ENCODE measurements around the gene SPRN.
"Not testable (repeated sequence)": the region's sequence is repeated elsewhere in the genome, so short reads cannot be mapped to it uniquely, and the experiment has no call there.

The SPRN gene

GRCh38 chr10:133444342-133445267, 20.2 kb upstream of the SPRN start:
- peaks cover 0 to 5% of the 10 kb centered on the region in 2 donors for H3K27me3 ChIP-seq (ENCODE audit: control insufficient read depth in 1 of 2, insufficient read depth in 2 of 2, low read length in 2 of 2)
- H3K9me3 ChIP-seq (ENCODE audit: control insufficient read depth in 2 of 2, low read length in 2 of 2), result peaks cover 10 to 20% of the 10 kb centered on the region in 2 donors
- H3K9ac ChIP-seq (ENCODE audit: low read length in 2 of 2), result no peak overlapping the region
- H3K36me3 ChIP-seq (ENCODE audit: control insufficient read depth in 2 of 2, insufficient read depth in 2 of 2, low read length in 2 of 2), result peaks cover 0 to 4% of the 10 kb centered on the region in 2 donors
- H3K27ac ChIP-seq (ENCODE audit: low read length), result no peak overlapping the region
- no peak overlapping the region for H3K4me3 ChIP-seq (ENCODE audit: low read length in 2 of 2)
- no peaks in the 10 kb centered on the region for H3K4me1 ChIP-seq (ENCODE audit: control insufficient read depth, insufficient read depth, low read length)

DNA sequence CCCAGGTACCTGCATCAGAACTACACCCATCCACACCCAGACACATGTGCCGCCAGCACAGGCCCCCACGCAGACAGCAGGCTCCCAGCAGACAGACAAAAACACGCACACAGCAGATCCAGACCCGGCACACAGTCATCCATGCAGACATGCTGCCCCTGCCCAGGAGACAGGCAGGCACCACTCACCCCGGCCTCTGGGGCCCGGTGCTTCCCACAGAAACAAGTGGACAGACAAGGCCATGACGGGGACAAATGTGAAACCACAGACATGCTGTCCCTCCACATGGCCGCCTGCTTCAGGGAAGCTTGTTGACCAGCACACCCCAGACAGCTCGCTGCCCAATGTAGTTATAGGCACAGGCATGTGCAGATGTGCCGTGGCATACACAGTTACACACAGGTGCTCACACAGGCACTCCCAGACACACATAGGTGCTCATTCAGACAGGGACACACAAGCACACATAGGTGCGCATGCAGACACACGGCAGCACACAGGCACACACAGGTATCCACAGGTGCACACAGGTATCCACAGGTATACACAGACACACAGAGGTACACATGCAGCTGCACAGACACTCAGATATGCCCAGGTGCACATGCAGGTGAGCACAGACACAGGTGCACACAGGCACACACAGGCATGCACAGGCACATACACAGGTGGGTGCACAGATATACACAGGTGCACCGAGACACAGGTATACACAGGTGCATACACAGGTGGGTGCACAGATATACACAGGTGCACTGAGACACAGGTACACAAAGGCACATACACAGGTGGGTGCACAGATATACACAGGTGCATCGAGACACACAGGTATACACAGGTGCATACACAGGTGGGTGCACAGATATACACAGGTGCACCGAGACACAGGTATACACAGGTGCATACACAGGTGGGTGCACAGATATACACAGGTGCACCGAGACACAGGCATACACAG, 18.8 kb upstream of the SPRN start:
- Histone ChIP-seq H3K9me3 (ENCODE audit: control insufficient read depth in 2 of 2, low read length in 2 of 2) (peaks cover 9 to 17% of the 10 kb centered on the region in 2 donors), H3K27me3 (ENCODE audit: control insufficient read depth in 1 of 2, insufficient read depth in 2 of 2, low read length in 2 of 2) (peaks cover 0 to 5% of the 10 kb centered on the region in 2 donors), H3K9ac (ENCODE audit: low read length in 2 of 2) (no peak overlapping the region), H3K27ac (ENCODE audit: low read length) (no peak overlapping the region), H3K36me3 (ENCODE audit: control insufficient read depth in 2 of 2, insufficient read depth in 2 of 2, low read length in 2 of 2) (peaks cover 0 to 4% of the 10 kb centered on the region in 2 donors), H3K4me3 (ENCODE audit: low read length in 2 of 2) (no peak overlapping the region), H3K4me1 (ENCODE audit: control insufficient read depth, insufficient read depth, low read length) (no peaks in the 10 kb centered on the region)

DNA sequence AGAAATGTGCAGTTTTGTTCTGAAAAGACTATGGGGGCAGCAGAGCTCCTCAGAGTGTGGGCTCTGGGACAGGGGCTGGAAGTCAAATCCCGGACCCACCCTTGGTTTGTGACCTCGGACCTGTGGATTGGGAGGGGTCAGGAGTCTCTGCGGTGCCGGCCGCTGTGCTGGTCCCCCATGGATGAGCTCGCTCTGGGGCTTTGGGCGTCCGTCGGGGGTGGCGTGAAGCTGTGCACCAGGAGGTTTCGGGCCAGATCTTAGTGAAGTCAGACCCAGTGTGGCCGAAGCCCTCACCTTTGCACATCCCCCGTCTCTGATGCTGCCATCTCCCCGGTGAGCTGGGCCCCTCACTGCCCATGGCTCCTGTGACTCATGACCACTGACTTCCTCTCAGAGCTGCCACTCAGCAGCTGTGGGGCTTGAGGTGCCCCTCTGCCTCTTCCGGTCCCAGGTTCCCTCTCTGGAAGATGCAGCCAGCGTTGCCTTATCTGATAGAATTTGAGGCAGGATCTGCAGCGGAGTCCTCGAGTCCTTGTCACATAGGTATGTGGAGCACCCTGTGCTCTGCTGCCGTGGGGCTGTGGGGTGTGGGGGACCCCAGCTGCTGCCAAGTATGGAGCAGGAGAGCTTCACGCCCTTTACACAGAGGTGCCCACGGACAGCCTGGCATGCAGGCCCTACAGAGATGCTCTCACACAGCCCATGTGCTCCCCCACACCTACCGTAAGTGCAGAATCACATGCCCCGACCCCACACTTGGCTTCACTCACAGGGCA, 18.0 kb upstream of the SPRN start:
- Histone ChIP-seq H3K4me3 (ENCODE audit: low read length in 2 of 2) (no peak overlapping the region), H3K27me3 (ENCODE audit: control insufficient read depth in 1 of 2, insufficient read depth in 2 of 2, low read length in 2 of 2) (peaks cover 0 to 5% of the 10 kb centered on the region in 2 donors), H3K9me3 (ENCODE audit: control insufficient read depth in 2 of 2, low read length in 2 of 2) (peaks cover 1 to 13% of the 10 kb centered on the region in 2 donors), H3K27ac (ENCODE audit: low read length) (no peak overlapping the region), H3K9ac (ENCODE audit: low read length in 2 of 2) (no peak overlapping the region), H3K36me3 (ENCODE audit: control insufficient read depth in 2 of 2, insufficient read depth in 2 of 2, low read length in 2 of 2) (peaks cover 0 to 4% of the 10 kb centered on the region in 2 donors), H3K4me1 (ENCODE audit: control insufficient read depth, insufficient read depth, low read length) (no peaks in the 10 kb centered on the region)

DNA sequence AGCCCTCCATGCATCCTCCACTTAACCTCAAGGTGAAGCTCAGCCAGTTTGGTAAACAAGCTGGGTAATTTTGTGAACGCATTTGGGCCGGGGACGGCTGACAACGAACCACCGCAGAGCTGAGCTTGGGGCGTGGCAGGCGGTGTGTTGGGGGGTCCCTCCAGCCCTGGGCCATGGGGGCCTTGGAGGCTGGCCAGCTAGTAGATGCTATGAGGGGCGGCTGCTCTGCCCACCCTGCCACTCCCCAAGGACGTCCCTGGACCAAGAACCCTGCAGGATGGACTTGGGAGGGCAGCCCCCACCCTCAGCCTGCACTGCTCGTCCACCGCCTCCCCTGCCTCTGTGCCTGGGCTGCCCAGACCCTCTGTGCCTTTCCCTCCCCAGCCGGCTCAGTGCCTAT, 17.4 kb upstream of the SPRN start:
- Histone ChIP-seq H3K4me1 (ENCODE audit: control insufficient read depth, insufficient read depth, low read length) (no peaks in the 10 kb centered on the region), H3K27me3 (ENCODE audit: control insufficient read depth in 1 of 2, insufficient read depth in 2 of 2, low read length in 2 of 2) (peaks cover 0 to 5% of the 10 kb centered on the region in 2 donors), H3K27ac (ENCODE audit: low read length) (no peak overlapping the region), H3K4me3 (ENCODE audit: low read length in 2 of 2) (no peak overlapping the region), H3K9me3 (ENCODE audit: control insufficient read depth in 2 of 2, low read length in 2 of 2) (peaks cover 0 to 7% of the 10 kb centered on the region in 2 donors), H3K36me3 (ENCODE audit: control insufficient read depth in 2 of 2, insufficient read depth in 2 of 2, low read length in 2 of 2) (peaks cover 0 to 4% of the 10 kb centered on the region in 2 donors), H3K9ac (ENCODE audit: low read length in 2 of 2) (no peak overlapping the region)

DNA sequence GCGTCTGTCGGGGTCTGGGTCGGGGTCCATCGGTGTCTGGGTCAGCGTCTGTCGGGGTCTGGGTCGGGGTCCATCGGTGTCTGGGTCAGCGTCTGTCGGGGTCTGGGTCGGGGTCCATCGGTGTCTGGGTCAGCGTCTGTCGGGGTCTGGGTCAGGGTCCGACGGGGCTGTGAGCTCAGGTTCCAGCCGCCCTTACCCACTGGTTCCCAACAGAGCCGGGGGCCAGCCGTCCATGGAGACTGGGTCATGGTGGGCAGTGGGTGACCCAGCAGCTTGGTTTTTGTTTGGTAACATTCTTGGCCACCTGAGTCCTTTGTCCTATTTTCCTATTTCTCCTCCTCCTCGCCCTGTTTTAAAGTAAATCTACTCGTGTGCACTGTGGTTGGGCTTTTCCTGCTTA, 16.9 kb upstream of the SPRN start:
- not testable (repeated sequence) for H3K27me3 ChIP-seq (ENCODE audit: control insufficient read depth in 1 of 2, insufficient read depth in 2 of 2, low read length in 2 of 2); H3K27ac ChIP-seq (ENCODE audit: low read length); H3K36me3 ChIP-seq (ENCODE audit: control insufficient read depth in 2 of 2, insufficient read depth in 2 of 2, low read length in 2 of 2); H3K9ac ChIP-seq (ENCODE audit: low read length in 2 of 2); H3K9me3 ChIP-seq (ENCODE audit: control insufficient read depth in 2 of 2, low read length in 2 of 2); H3K4me1 ChIP-seq (ENCODE audit: control insufficient read depth, insufficient read depth, low read length); H3K4me3 ChIP-seq (ENCODE audit: low read length in 2 of 2)

GRCh38 chr10:133440633-133441285, 16.3 kb upstream of the SPRN start:
- Histone ChIP-seq H3K4me1 (ENCODE audit: control insufficient read depth, insufficient read depth, low read length) (no peaks in the 10 kb centered on the region), H3K4me3 (ENCODE audit: low read length in 2 of 2) (no peak overlapping the region), H3K27me3 (ENCODE audit: control insufficient read depth in 1 of 2, insufficient read depth in 2 of 2, low read length in 2 of 2) (peaks cover 0 to 5% of the 10 kb centered on the region in 2 donors), H3K36me3 (ENCODE audit: control insufficient read depth in 2 of 2, insufficient read depth in 2 of 2, low read length in 2 of 2) (peaks cover 0 to 4% of the 10 kb centered on the region in 2 donors), H3K9ac (ENCODE audit: low read length in 2 of 2) (no peak overlapping the region), H3K27ac (ENCODE audit: low read length) (no peak overlapping the region), H3K9me3 (ENCODE audit: control insufficient read depth in 2 of 2, low read length in 2 of 2) (peaks cover 0 to 3% of the 10 kb centered on the region in 2 donors)

- Histone ChIP-seq H3K4me1 (ENCODE audit: control insufficient read depth, insufficient read depth, low read length) (no peaks in the 10 kb centered on the region), H3K27ac (ENCODE audit: low read length) (no peak overlapping the region), H3K36me3 (ENCODE audit: control insufficient read depth in 2 of 2, insufficient read depth in 2 of 2, low read length in 2 of 2) (peaks cover 0 to 3% of the 10 kb centered on the region in 2 donors), H3K4me3 (ENCODE audit: low read length in 2 of 2) (no peak overlapping the region), H3K27me3 (ENCODE audit: control insufficient read depth in 1 of 2, insufficient read depth in 2 of 2, low read length in 2 of 2) (peaks cover 0 to 5% of the 10 kb centered on the region in 2 donors), H3K9ac (ENCODE audit: low read length in 2 of 2) (no peak overlapping the region), H3K9me3 (ENCODE audit: control insufficient read depth in 2 of 2, low read length in 2 of 2) (no peaks in the 10 kb centered on the region)
Observed at GRCh38 chr10:133439517-133440461, 15.4 kb upstream of the SPRN start.

DNA sequence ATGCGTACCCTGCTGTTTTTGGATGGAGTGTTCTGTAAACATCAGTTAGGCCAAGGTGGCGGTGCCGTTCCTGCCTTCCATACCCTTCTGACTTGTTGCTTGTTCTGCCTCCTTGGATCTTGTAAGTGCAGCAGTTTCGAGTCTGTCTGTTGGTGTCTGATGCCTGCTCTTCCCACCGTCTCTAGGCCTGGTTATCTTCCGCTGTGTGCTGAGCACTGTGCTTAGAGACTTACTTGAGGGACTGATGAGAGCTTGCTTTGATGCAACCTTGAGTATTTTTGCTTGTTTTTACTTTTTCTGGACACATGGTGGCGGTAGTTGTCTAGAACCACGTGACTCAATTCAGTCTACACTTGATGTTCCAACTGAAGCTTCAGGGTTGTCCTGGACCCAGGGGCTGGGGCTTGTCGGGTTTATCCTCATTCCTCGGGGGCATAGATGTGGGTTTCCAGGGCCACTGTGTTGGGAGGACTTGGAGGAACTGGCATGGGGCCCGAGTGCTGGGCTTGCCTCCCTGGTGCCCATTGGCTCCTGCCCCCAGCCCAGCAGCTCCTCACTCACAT, 14.4 kb upstream of the SPRN start:
- Histone ChIP-seq H3K9me3 (ENCODE audit: control insufficient read depth in 2 of 2, low read length in 2 of 2) (no peaks in the 10 kb centered on the region), H3K9ac (ENCODE audit: low read length in 2 of 2) (no peak overlapping the region), H3K4me1 (ENCODE audit: control insufficient read depth, insufficient read depth, low read length) (no peaks in the 10 kb centered on the region), H3K27ac (ENCODE audit: low read length) (no peak overlapping the region), H3K4me3 (ENCODE audit: low read length in 2 of 2) (no peak overlapping the region), H3K36me3 (ENCODE audit: control insufficient read depth in 2 of 2, insufficient read depth in 2 of 2, low read length in 2 of 2) (peaks cover 0 to 3% of the 10 kb centered on the region in 2 donors), H3K27me3 (ENCODE audit: control insufficient read depth in 1 of 2, insufficient read depth in 2 of 2, low read length in 2 of 2) (peaks cover 0 to 5% of the 10 kb centered on the region in 2 donors)

DNA sequence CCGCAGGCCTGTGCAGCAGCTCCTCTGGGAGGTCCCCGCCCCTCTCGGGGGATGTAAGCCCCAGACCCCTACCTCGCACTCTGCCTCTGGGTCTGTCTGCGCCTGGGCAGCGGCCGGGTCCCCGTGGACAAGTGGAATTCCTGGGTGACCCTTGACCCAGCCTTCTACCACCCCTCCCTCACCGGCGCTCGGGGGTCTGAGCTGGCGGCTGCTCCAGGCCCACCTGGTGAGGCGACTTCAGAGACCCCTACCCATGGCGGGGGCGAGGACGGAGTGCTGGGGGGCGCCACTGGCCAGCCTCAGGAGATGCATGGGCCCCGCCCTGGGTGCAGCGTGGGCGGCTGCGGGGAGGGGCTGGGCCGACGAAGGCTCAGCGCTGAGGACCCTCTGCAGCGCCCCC, 8.4 kb upstream of the SPRN start:
- H3K27ac ChIP-seq (ENCODE audit: low read length); H3K9me3 ChIP-seq (ENCODE audit: control insufficient read depth in 2 of 2, low read length in 2 of 2); H3K4me3 ChIP-seq (ENCODE audit: low read length in 2 of 2); H3K36me3 ChIP-seq (ENCODE audit: control insufficient read depth in 2 of 2, insufficient read depth in 2 of 2, low read length in 2 of 2); H3K4me1 ChIP-seq (ENCODE audit: control insufficient read depth, insufficient read depth, low read length); H3K9ac ChIP-seq (ENCODE audit: low read length in 2 of 2); H3K27me3 ChIP-seq (ENCODE audit: control insufficient read depth in 1 of 2, insufficient read depth in 2 of 2, low read length in 2 of 2): not testable (repeated sequence)
